ENCODE measurements around the gene PROC.
A peak's percentile ranks its signal among the peaks of the same experiment; 100 is the strongest.

Gene PROC

DNA sequence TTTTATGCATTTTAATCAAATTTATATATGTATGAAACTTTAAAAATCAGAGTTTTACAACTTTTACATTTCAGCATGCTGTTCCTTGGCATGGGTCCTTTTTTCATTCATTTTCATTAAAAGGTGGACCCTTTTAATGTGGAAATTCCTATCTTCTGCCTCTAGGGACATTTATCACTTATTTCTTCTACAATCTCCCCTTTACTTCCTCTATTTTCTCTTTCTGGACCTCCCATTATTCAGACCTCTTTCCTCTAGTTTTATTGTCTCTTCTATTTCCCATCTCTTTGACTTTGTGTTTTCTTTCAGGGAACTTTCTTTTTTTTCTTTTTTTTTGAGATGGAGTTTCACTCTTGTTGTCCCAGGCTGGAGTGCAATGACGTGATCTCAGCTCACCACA lies 5.7 kb downstream of the PROC start:
- no peak for DNase-seq (ENCODE audit: extremely low read depth, low read depth)
- peak overlapping the region; percentile 24 for H3K4me3 ChIP-seq (replicated peaks; ENCODE audit: low read depth, low read length)
- TF ChIP-seq, protein P1, sequence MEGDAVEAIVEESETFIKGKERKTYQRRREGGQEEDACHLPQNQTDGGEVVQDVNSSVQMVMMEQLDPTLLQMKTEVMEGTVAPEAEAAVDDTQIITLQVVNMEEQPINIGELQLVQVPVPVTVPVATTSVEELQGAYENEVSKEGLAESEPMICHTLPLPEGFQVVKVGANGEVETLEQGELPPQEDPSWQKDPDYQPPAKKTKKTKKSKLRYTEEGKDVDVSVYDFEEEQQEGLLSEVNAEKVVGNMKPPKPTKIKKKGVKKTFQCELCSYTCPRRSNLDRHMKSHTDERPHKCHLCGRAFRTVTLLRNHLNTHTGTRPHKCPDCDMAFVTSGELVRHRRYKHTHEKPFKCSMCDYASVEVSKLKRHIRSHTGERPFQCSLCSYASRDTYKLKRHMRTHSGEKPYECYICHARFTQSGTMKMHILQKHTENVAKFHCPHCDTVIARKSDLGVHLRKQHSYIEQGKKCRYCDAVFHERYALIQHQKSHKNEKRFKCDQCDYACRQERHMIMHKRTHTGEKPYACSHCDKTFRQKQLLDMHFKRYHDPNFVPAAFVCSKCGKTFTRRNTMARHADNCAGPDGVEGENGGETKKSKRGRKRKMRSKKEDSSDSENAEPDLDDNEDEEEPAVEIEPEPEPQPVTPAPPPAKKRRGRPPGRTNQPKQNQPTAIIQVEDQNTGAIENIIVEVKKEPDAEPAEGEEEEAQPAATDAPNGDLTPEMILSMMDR (IDR thresholded peaks at IDR 0.05; ENCODE audit: low read depth, low read length, missing control alignments), result no peak

DNA sequence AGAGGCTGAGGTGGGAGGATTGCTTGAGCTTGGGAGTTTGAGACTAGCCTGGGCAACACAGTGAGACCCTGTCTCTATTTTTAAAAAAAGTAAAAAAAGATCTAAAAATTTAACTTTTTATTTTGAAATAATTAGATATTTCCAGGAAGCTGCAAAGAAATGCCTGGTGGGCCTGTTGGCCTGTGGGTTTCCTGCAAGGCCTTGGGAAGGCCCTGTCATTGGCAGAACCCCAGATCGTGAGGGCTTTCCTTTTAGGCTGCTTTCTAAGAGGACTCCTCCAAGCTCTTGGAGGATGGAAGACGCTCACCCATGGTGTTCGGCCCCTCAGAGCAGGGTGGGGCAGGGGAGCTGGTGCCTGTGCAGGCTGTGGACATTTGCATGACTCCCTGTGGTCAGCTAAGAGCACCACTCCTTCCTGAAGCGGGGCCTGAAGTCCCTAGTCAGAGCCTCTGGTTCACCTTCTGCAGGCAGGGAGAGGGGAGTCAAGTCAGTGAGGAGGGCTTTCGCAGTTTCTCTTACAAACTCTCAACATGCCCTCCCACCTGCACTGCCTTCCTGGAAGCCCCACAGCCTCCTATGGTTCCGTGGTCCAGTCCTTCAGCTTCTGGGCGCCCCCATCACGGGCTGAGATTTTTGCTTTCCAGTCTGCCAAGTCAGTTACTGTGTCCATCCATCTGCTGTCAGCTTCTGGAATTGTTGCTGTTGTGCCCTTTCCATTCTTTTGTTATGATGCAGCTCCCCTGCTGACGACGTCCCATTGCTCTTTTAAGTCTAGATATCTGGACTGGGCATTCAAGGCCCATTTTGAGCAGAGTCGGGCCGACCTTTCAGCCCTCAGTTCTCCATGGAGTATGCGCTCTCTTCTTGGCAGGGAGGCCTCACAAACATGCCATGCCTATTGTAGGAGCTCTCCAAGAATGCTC lies 6.6 kb downstream of the PROC start:
- H3K4me3 ChIP-seq (replicated peaks; ENCODE audit: low read depth, low read length), result no peak overlapping the region
- DNase-seq (ENCODE audit: extremely low read depth, low read depth), result no peak
- TF ChIP-seq, protein P1 (IDR thresholded peaks at IDR 0.05; ENCODE audit: low read depth, low read length, missing control alignments), result no peak

DNA sequence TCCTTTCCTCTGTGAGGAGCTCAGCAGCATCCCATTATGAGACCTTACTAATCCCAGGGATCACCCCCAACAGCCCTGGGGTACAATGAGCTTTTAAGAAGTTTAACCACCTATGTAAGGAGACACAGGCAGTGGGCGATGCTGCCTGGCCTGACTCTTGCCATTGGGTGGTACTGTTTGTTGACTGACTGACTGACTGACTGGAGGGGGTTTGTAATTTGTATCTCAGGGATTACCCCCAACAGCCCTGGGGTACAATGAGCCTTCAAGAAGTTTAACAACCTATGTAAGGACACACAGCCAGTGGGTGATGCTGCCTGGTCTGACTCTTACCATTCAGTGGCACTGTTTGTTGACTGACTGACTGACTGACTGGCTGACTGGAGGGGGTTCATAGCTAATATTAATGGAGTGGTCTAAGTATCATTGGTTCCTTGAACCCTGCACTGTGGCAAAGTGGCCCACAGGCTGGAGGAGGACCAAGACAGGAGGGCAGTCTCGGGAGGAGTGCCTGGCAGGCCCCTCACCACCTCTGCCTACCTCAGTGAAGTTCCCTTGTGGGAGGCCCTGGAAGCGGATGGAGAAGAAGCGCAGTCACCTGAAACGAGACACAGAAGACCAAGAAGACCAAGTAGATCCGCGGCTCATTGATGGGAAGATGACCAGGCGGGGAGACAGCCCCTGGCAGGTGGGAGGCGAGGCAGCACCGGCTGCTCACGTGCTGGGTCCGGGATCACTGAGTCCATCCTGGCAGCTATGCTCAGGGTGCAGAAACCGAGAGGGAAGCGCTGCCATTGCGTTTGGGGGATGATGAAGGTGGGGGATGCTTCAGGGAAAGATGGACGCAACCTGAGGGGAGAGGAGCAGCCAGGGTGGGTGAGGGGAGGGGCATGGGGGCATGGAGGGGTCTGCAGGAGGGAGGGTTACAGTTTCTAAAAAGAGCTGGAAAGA lies 7.6 kb downstream of the PROC start:
- DNase-seq (ENCODE audit: extremely low read depth, low read depth), result no peak
- no peak overlapping the region for H3K4me3 ChIP-seq (replicated peaks; ENCODE audit: low read depth, low read length)
- TF ChIP-seq, protein P1 (IDR thresholded peaks at IDR 0.05; ENCODE audit: low read depth, low read length, missing control alignments), result no peak

DNA sequence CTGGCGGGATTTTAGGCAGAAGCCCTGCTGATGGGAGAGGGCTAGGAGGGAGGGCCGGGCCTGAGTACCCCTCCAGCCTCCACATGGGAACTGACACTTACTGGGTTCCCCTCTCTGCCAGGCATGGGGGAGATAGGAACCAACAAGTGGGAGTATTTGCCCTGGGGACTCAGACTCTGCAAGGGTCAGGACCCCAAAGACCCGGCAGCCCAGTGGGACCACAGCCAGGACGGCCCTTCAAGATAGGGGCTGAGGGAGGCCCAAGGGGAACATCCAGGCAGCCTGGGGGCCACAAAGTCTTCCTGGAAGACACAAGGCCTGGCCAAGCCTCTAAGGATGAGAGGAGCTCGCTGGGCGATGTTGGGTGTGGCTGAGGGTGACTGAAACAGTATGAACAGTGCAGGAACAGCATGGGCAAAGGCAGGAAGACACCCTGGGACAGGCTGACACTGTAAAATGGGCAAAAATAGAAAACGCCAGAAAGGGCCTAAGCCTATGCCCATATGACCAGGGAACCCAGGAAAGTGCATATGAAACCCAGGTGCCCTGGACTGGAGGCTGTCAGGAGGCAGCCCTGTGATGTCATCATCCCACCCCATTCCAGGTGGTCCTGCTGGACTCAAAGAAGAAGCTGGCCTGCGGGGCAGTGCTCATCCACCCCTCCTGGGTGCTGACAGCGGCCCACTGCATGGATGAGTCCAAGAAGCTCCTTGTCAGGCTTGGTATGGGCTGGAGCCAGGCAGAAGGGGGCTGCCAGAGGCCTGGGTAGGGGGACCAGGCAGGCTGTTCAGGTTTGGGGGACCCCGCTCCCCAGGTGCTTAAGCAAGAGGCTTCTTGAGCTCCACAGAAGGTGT lies 8.5 kb downstream of the PROC start:
- DNase-seq (ENCODE audit: extremely low read depth, low read depth), result no peak
- H3K4me3 ChIP-seq (replicated peaks; ENCODE audit: low read depth, low read length), result no peak overlapping the region
- TF ChIP-seq, protein P1 (IDR thresholded peaks at IDR 0.05; ENCODE audit: low read depth, low read length, missing control alignments), result no peak

DNA sequence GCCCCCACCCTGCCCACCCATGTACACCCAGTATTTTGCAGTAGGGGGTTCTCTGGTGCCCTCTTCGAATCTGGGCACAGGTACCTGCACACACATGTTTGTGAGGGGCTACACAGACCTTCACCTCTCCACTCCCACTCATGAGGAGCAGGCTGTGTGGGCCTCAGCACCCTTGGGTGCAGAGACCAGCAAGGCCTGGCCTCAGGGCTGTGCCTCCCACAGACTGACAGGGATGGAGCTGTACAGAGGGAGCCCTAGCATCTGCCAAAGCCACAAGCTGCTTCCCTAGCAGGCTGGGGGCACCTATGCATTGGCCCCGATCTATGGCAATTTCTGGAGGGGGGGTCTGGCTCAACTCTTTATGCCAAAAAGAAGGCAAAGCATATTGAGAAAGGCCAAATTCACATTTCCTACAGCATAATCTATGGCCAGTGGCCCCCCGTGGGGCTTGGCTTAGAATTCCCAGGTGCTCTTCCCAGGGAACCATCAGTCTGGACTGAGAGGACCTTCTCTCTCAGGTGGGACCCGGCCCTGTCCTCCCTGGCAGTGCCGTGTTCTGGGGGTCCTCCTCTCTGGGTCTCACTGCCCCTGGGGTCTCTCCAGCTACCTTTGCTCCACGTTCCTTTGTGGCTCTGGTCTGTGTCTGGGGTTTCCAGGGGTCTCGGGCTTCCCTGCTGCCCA lies 9.3 kb downstream of the PROC start:
- TF ChIP-seq, protein P1 (IDR thresholded peaks at IDR 0.05; ENCODE audit: low read depth, low read length, missing control alignments), result no peak
- H3K4me3 ChIP-seq (replicated peaks; ENCODE audit: low read depth, low read length), result no peak overlapping the region
- DNase-seq (ENCODE audit: extremely low read depth, low read depth), result no peak
